GM18508 (cell line): Measurements from ENCODE around the gene AGXT2.

ENCODE experiments used
- ATAC-seq: cut with Tn5 transposase; IDR thresholded peaks from one replicate; pipeline ENCODE4 v1.9.1; 2021; ENCODE audit warnings: moderate number of reproducible peaks; ENCODE audit not compliant: insufficient read depth, unreplicated experiment

The AGXT2 gene

GRCh38 chr5:35016174-35017051, 31.3 kb downstream of the AGXT2 start:
- ATAC-seq: peak; percentile 88

GRCh38 chr5:35015063-35015462, 32.7 kb downstream of the AGXT2 start:
- no peak for ATAC-seq

- no peak for ATAC-seq
Observed at GRCh38 chr5:35012796-35013195, 35.0 kb downstream of the AGXT2 start.

GRCh38 chr5:35012365-35012764, 35.4 kb downstream of the AGXT2 start:
- ATAC-seq: no peak

GRCh38 chr5:35010676-35011075, 37.1 kb downstream of the AGXT2 start:
- ATAC-seq: no peak

GRCh38 chr5:35009657-35010056, 38.1 kb downstream of the AGXT2 start:
- ATAC-seq: no peak

- ATAC-seq: no peak
Observed at GRCh38 chr5:35009019-35009418, 38.7 kb downstream of the AGXT2 start.

- no peak for ATAC-seq
Observed at GRCh38 chr5:35004771-35005170, 43.0 kb downstream of the AGXT2 start.

- ATAC-seq: no peak
Observed at GRCh38 chr5:35004200-35004599, 43.5 kb downstream of the AGXT2 start.

GRCh38 chr5:35003018-35003957, 44.5 kb downstream of the AGXT2 start:
- ATAC-seq: no peak

- no peak for ATAC-seq
Observed at GRCh38 chr5:35002459-35002858, 45.3 kb downstream of the AGXT2 start.

GRCh38 chr5:35001842-35002241, 45.9 kb downstream of the AGXT2 start:
- no peak for ATAC-seq

- ATAC-seq: no peak
Observed at GRCh38 chr5:34998058-34998789, 49.5 kb downstream of the AGXT2 start.

- no peak for ATAC-seq
Observed at GRCh38 chr5:34996261-34996660, 51.5 kb downstream of the AGXT2 start.

GRCh38 chr5:34993951-34994350, 53.8 kb downstream of the AGXT2 start:
- ATAC-seq: no peak

GRCh38 chr5:34991486-34992238, 56.1 kb downstream of the AGXT2 start:
- ATAC-seq: no peak

- no peak for ATAC-seq
Observed at GRCh38 chr5:34986965-34987364, 60.8 kb downstream of the AGXT2 start.

GRCh38 chr5:34982823-34983222, 64.9 kb downstream of the AGXT2 start:
- no peak for ATAC-seq

- no peak for ATAC-seq
Observed at GRCh38 chr5:34978681-34979080, 69.1 kb downstream of the AGXT2 start.
